Lung microvascular endothelial cell (primary cell): Measurements from ENCODE around the gene SPRED1. TPM values are rescaled to one million over a fixed set of nuclear protein-coding genes. Genes with fewer than 3 reads are reported as not detected.
A peak's percentile ranks its signal among the peaks of the same experiment; 100 is the strongest.

Source experiments
- DNase-seq, 2 donors: peaks; one replicate each; pipeline versions ENCODE4 v3.0.0 to v3.0.0-alpha.2; 2010; ENCODE audit warnings: low read depth in 2 of 2
- total RNA-seq: library from RNA; depleted of rRNA; stranded (reverse); fragments of >200 nt; gene quantifications from 2 replicates; pipeline ENCODE4 v1.2.1, GENCODE V29; 2014

SPRED1 gene
- 13.9 and 15.3 TPM in 2 replicates for total RNA-seq

- peak; percentile 57 to 69 for DNase-seq
These were observed at the start of gene SPRED1 for GRCh38 chr15:38252481-38253350. SPRED1 (plus strand) TSS chr15:38252836; CDS start chr15:38253186, 350 bp downstream.

GRCh38 chr15:38205526-38206272 lies 46.9 kb upstream of the SPRED1 start:
- DNase-seq: no peak

GRCh38 chr15:38207621-38208020 lies 45.0 kb upstream of the SPRED1 start:
- DNase-seq: no peak

GRCh38 chr15:38208206-38208605 lies 44.4 kb upstream of the SPRED1 start:
- DNase-seq: no peak

- no peak for DNase-seq
These were observed 43.9 kb upstream of the SPRED1 start for GRCh38 chr15:38208779-38209178.

- DNase-seq: no peak
These were observed 41.4 kb upstream of the SPRED1 start for GRCh38 chr15:38211249-38211648.

GRCh38 chr15:38211811-38212210 lies 40.8 kb upstream of the SPRED1 start:
- DNase-seq: no peak

GRCh38 chr15:38212729-38213351 lies 39.8 kb upstream of the SPRED1 start:
- DNase-seq: no peak

- DNase-seq: no peak
These were observed 39.3 kb upstream of the SPRED1 start for GRCh38 chr15:38213356-38213755.

- DNase-seq: no peak
These were observed 36.9 kb upstream of the SPRED1 start for GRCh38 chr15:38215707-38216106.

- peak in 1 of 2 donors; percentile 37 for DNase-seq
These were observed 35.9 kb upstream of the SPRED1 start for GRCh38 chr15:38216763-38217162.

GRCh38 chr15:38217191-38217595 lies 35.4 kb upstream of the SPRED1 start:
- DNase-seq: peak in 1 of 2 donors; percentile 20

- DNase-seq: no peak
These were observed 34.6 kb upstream of the SPRED1 start for GRCh38 chr15:38217788-38218609.

GRCh38 chr15:38220606-38221273 lies 31.9 kb upstream of the SPRED1 start:
- no peak for DNase-seq

GRCh38 chr15:38224486-38224885 lies 28.1 kb upstream of the SPRED1 start:
- DNase-seq: no peak

- DNase-seq: no peak
These were observed 27.3 kb upstream of the SPRED1 start for GRCh38 chr15:38225381-38225780.

GRCh38 chr15:38226608-38227266 lies 25.9 kb upstream of the SPRED1 start:
- peak; percentile 91 to 93 for DNase-seq

GRCh38 chr15:38227941-38228340 lies 24.7 kb upstream of the SPRED1 start:
- DNase-seq: no peak

- no peak for DNase-seq
These were observed 24.0 kb upstream of the SPRED1 start for GRCh38 chr15:38228618-38229017.

GRCh38 chr15:38229705-38230310 lies 22.8 kb upstream of the SPRED1 start:
- no peak for DNase-seq
